K562 (cell line): ENCODE results near the gene VWA8. TPM values are rescaled to one million over a fixed set of nuclear protein-coding genes. Genes with fewer than 3 reads are reported as not detected.

ENCODE experiments used
- ATAC-seq: fragments of 200-7000 bp; cut with Tn5 transposase; 3 replicates; pipeline ENCODE4 v1.9.1; 2020; ENCODE audit warnings: moderate library complexity
- BruUV-seq: library from RNA; stranded (reverse); fragments of 400-500 nt; replicated peaks from 2 replicates; lab custom pipeline; 2021; lab: Mats Ljungman, UMichigan
- CTCF ChIA-PET: fragments of 300-600 bp; formaldehyde crosslinking; extraction: SDS; loops from one replicate; lab custom pipeline; 2021; ENCODE audit warnings: low intra/inter-chr PET ratio; lab: Yijun Ruan, JAX
- POLR2A ChIA-PET: fragments of 300-600, 350-650 bp; sonication (Branson Sonifier 250); formaldehyde crosslinking; extraction: SDS; loops from one replicate; lab custom pipeline; 2021; ENCODE audit warnings: antibody characterized with exemption, inconsistent platforms; lab: Yijun Ruan, JAX
- DNase-seq, 4 experiments: peaks; one replicate each; pipeline versions ENCODE4 v3.0.0 to v3.0.0-alpha.2; 2011 to 2018; ENCODE audit warnings: low spot score in 3 of 4, mixed read lengths in 3 of 4; ENCODE audit errors: extremely low read depth in 1 of 4
- FAIRE-seq: peaks from 2 replicates; lab custom pipeline; 2011; peaks lifted over from hg19 to GRCh38; lab: Jason Lieb, UNC
- H2AFZ ChIP-seq: 2 replicates; pipeline ENCODE4 v1.6.0; 2011; ENCODE audit warnings: low read depth, low read length, control low read depth, inconsistent platforms
- H3K27ac ChIP-seq: fragments of 200-600 bp; 3 replicates; pipeline ENCODE4 v1.8.0; 2011; ENCODE audit warnings: low read depth, mild to moderate bottlenecking, control low read depth, inconsistent platforms, low read length, moderate library complexity, mixed read lengths; ENCODE audit errors: extremely low read depth
- H3K27me3 ChIP-seq, 2 experiments: fragments of 300-600 bp in 1 of 2; 2 replicates in 1 of 2; 3 replicates in 1 of 2; pipeline versions ENCODE4 v1.6.0 to v1.8.0; 2011; ENCODE audit warnings: inconsistent platforms in 2 of 2, low read length in 2 of 2, mild to moderate bottlenecking in 1 of 2, mixed read lengths in 1 of 2, moderate library complexity in 1 of 2; ENCODE audit not compliant: control insufficient read depth in 2 of 2, insufficient read depth in 2 of 2
- H3K36me3 ChIP-seq: fragments of 300-600 bp; 3 replicates; pipeline ENCODE4 v1.8.0; 2011; ENCODE audit warnings: mild to moderate bottlenecking, low read length, inconsistent platforms; ENCODE audit not compliant: control insufficient read depth, insufficient read depth
- H3K4me1 ChIP-seq, 2 experiments: fragments of 200-600 bp in 1 of 2; replicated peaks in 1 of 2; 2 replicates in 1 of 2; 3 replicates in 1 of 2; pipeline versions ENCODE4 v1.5.1 to v1.8.0; 2011; ENCODE audit warnings: inconsistent platforms in 2 of 2, low read length in 2 of 2, mild to moderate bottlenecking in 1 of 2, mixed read lengths in 1 of 2, moderate library complexity in 1 of 2; ENCODE audit not compliant: control insufficient read depth in 2 of 2, insufficient read depth in 2 of 2
- H3K4me2 ChIP-seq: 2 replicates; pipeline ENCODE4 v1.6.1; 2011; ENCODE audit warnings: low read length, control low read depth, inconsistent platforms, mixed read lengths; ENCODE audit not compliant: insufficient read depth
- H3K4me3 ChIP-seq: fragments of 200-600 bp; sonication (generic), shearing (Covaris generic); 2 replicates; pipeline ENCODE4 v1.5.1; 2016; ENCODE audit warnings: control low read depth, inconsistent platforms
- H3K79me2 ChIP-seq: fragments of 200-600 bp; 3 replicates; pipeline ENCODE4 v1.8.0; 2011; ENCODE audit warnings: low read length, inconsistent platforms; ENCODE audit not compliant: control insufficient read depth, insufficient read depth
- H3K9ac ChIP-seq, 2 experiments: 2 replicates each; pipeline versions ENCODE4 v1.6.0 to v1.6.1; 2011; ENCODE audit warnings: low read depth in 2 of 2, low read length in 2 of 2, control low read depth in 1 of 2, inconsistent platforms in 1 of 2, mild to moderate bottlenecking in 1 of 2, mixed read lengths in 1 of 2; ENCODE audit not compliant: insufficient read depth in 1 of 2
- H3K9me1 ChIP-seq: one replicate; pipeline ENCODE4 v1.6.0; 2011; ENCODE audit warnings: inconsistent platforms, mild to moderate bottlenecking, low read length, moderate library complexity; ENCODE audit not compliant: control insufficient read depth, insufficient read depth
- H3K9me3 ChIP-seq: replicated peaks from 2 replicates; pipeline ENCODE4 v1.5.1; 2011; ENCODE audit warnings: low read depth, low read length, inconsistent platforms; ENCODE audit not compliant: control insufficient read depth, insufficient read depth
- H4K20me1 ChIP-seq: replicated peaks from 2 replicates; pipeline ENCODE4 v1.6.1; 2011; ENCODE audit warnings: low read length, inconsistent platforms, mixed read lengths; ENCODE audit not compliant: control insufficient read depth, insufficient read depth
- CBFB ChIP-seq: sonication (generic); formaldehyde crosslinking; IDR thresholded peaks from 2 replicates; pipeline ENCODE4 v1.4.0; 2020; ENCODE audit warnings: mild to moderate bottlenecking, missing genetic modification reagents
- CHCHD3 ChIP-seq: fragments of 250-450 bp; sonication (Bioruptor Pico); IDR thresholded peaks from 2 replicates; pipeline ENCODE4 v2.1.2; 2022; ENCODE audit warnings: mild to moderate bottlenecking
- HMGXB4 ChIP-seq: sonication (generic); formaldehyde crosslinking; IDR thresholded peaks from 2 replicates; pipeline ENCODE4 v1.8.1; 2023; ENCODE audit warnings: mild to moderate bottlenecking, missing genetic modification reagents
- ILK ChIP-seq: fragments of 450-650 bp; IDR thresholded peaks from 2 replicates; pipeline ENCODE4 v1.6.1; 2016; ENCODE audit warnings: missing genetic modification characterization, low read depth, mild to moderate bottlenecking, missing compliant biosample characterization, moderate library complexity, borderline replicate concordance
- KLF10 ChIP-seq: fragments of 250-450 bp; sonication (Bioruptor Pico); IDR thresholded peaks from 2 replicates; pipeline ENCODE4 v1.6.1; 2021; ENCODE audit warnings: matching md5 sums
- NR2C2 ChIP-seq, 2 experiments: fragments of 200-800 bp in 1 of 2; sonication (Bioruptor generic) in 1 of 2; sonication (generic) in 1 of 2; formaldehyde crosslinking in 1 of 2; IDR thresholded peaks; 2 replicates each; pipeline versions ENCODE4 v1.6.1 to v1.8.0; 2016 to 2022; ENCODE audit warnings: mild to moderate bottlenecking in 1 of 2, missing compliant biosample characterization in 1 of 2, missing genetic modification characterization in 1 of 2, missing genetic modification reagents in 1 of 2
- POLR2B ChIP-seq: fragments of 450-650 bp; IDR thresholded peaks from 2 replicates; pipeline ENCODE4 v1.6.1; 2018; ENCODE audit warnings: low read depth; ENCODE audit not compliant: partially characterized antibody
- SMAD3 ChIP-seq: fragments of 450-650 bp; formaldehyde crosslinking; conservative IDR thresholded peaks from 2 replicates; pipeline ENCODE4 v1.4.0; 2020; ENCODE audit warnings: mild to moderate bottlenecking
- TCF15 ChIP-seq: fragments of 250-450 bp; sonication (Bioruptor Pico); IDR thresholded peaks from 2 replicates; pipeline ENCODE4 v1.8.0; 2022; ENCODE audit warnings: moderate library complexity, mild to moderate bottlenecking, inconsistent platforms
- ZFX ChIP-seq: sonication (generic); formaldehyde crosslinking; IDR thresholded peaks from 2 replicates; pipeline ENCODE4 v1.8.0; 2022; ENCODE audit warnings: mild to moderate bottlenecking, missing genetic modification reagents, moderate library complexity
- ZNF184 ChIP-seq: sonication (generic); formaldehyde crosslinking; IDR thresholded peaks from 2 replicates; pipeline ENCODE4 v1.5.0; 2020; ENCODE audit warnings: missing genetic modification reagents
- WGBS: fragments of 100-300 bp; shearing (Covaris generic); methylation state at CpG from one replicate; pipeline ENCODE4 v1.1.6; 2016; ENCODE audit warnings: low coverage, mixed read lengths; ENCODE audit not compliant: insufficient coverage; ENCODE audit errors: missing lambda C conversion rate; 5-methylcytosine and 5-hydroxymethylcytosine counted together
- in situ Hi-C: fragments of 300-500 bp; cut with MboI; formaldehyde crosslinking; loops from 4 replicates; pipeline ENCODE4 v1.15.0; 2018; ENCODE audit warnings: inconsistent platforms, mixed read lengths
- intact Hi-C: fragments of 100-400 bp; cut with micrococcal nuclease; formaldehyde crosslinking; loops from 2 replicates; pipeline ENCODE4 v1.14.2; 2022
- polyA plus RNA-seq, 8 experiments: library from polyadenylated mRNA; depleted of rRNA in 4 of 8; stranded (reverse) in 5 of 8; unstranded in 3 of 8; fragments of >200 nt; fragmentation: Nextera tagmentation in 2 of 8; fragmentation: Illumina TruSeq in 1 of 8; extraction: Ambion mirVana in 2 of 8; extraction: Trizol in 1 of 8; gene quantifications; 2 replicates each; pipeline versions ENCODE4 v1.2.1 to v1.2.3, GENCODE V29; 2011 to 2014; ENCODE audit warnings: inconsistent platforms in 1 of 8, missing spikeins in 1 of 8
- total RNA-seq, 7 experiments: library from RNA; depleted of rRNA in 6 of 7; stranded (reverse); fragments of >200 nt in 6 of 7; fragmentation: Illumina TruSeq in 2 of 7; extraction: Trizol in 2 of 7; gene quantifications; 2 replicates each; pipeline versions ENCODE4 v1.2.1 to v1.2.3, GENCODE V29; 2011 to 2021; ENCODE audit warnings: low replicate concordance in 1 of 7
- TF ChIP-seq, protein P1 (sequence below): IDR thresholded peaks from 2 replicates; pipeline ENCODE4 v1.6.1; 2012; ENCODE audit warnings: low read depth, low read length, improper control_type of control experiment, borderline replicate concordance
- TF ChIP-seq, protein P2 (sequence below): sonication (generic); formaldehyde crosslinking; IDR thresholded peaks from 2 replicates; pipeline ENCODE4 v1.8.0; 2022; ENCODE audit warnings: mild to moderate bottlenecking, missing genetic modification reagents

Gene VWA8
- total and polyA plus RNA-seq, 9 of the 15 experiments (the other 6 are each of a cell fraction or from before 2014, with no cell fraction given): 2.1 to 18.5 (median 13.3) TPM

GRCh38 chr13:41565846-41566245, 395.1 kb downstream of the VWA8 start:
- ChIA-PET CTCF (no interaction called here), POLR2A (no interaction called here)
- Histone ChIP-seq H3K9me3 (no peaks in the 10 kb centered on the region), H3K9ac (no peak overlapping the region), H3K4me1 (no peaks in the 10 kb centered on the region; a peak in 2 of 5 replicates), H3K4me2 (no peak overlapping the region), H3K4me3 (no peak overlapping the region), H2AFZ (no peak overlapping the region), H3K27me3 (no peaks in the 10 kb centered on the region), H3K79me2 (no peaks in the 10 kb centered on the region), H4K20me1 (no peaks in the 10 kb centered on the region), H3K36me3 (peaks cover 10% of the 10 kb centered on the region; the same call in 1 of the 3 replicates), H3K9me1 (no peaks in the 10 kb centered on the region), H3K27ac (no peak overlapping the region)
- TF ChIP-seq NR2C2 (CRISPR knock-in tag; IDR thresholded peaks at IDR 0.05): no peak
- no peak for TF ChIP-seq NR2C2 (tag; IDR thresholded peaks at IDR 0.05)
- no peak for TF ChIP-seq ILK (tag)
- TF ChIP-seq CBFB (CRISPR knock-in tag): no peak
- no peak for TF ChIP-seq POLR2B
- TF ChIP-seq SMAD3: no peak
- TF ChIP-seq KLF10 (CRISPR knock-in tag): no peak
- TF ChIP-seq CHCHD3 (CRISPR knock-in tag): no peak
- TF ChIP-seq HMGXB4 (CRISPR knock-in tag): no peak
- no peak for TF ChIP-seq ZNF184 (CRISPR knock-in tag)
- TF ChIP-seq, protein P1, sequence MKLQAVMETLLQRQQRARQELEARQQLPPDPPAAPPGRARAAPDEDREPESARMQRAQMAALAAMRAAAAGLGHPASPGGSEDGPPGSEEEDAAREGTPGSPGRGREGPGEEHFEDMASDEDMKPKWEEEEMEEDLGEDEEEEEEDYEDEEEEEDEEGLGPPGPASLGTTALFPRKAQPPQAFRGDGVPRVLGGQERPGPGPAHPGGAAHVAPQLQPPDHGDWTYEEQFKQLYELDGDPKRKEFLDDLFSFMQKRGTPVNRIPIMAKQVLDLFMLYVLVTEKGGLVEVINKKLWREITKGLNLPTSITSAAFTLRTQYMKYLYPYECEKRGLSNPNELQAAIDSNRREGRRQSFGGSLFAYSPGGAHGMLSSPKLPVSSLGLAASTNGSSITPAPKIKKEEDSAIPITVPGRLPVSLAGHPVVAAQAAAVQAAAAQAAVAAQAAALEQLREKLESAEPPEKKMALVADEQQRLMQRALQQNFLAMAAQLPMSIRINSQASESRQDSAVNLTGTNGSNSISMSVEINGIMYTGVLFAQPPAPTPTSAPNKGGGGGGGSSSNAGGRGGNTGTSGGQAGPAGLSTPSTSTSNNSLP: no peak
- no peak for TF ChIP-seq ZFX (CRISPR knock-in tag)
- TF ChIP-seq, protein P2, sequence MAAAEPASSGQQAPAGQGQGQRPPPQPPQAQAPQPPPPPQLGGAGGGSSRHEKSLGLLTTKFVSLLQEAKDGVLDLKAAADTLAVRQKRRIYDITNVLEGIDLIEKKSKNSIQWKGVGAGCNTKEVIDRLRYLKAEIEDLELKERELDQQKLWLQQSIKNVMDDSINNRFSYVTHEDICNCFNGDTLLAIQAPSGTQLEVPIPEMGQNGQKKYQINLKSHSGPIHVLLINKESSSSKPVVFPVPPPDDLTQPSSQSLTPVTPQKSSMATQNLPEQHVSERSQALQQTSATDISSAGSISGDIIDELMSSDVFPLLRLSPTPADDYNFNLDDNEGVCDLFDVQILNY: no peak
- no peak for TF ChIP-seq TCF15 (CRISPR knock-in tag)
- 77% methylated on average over 6 of the region's 6 CpGs for WGBS
- in situ Hi-C loops: no loop called here
- ATAC-seq (no peak), DNase-seq (no peak), FAIRE-seq (no peak)
- BruUV-seq: no TSS peak
- intact Hi-C loops: no loop called here
